Neuronal stem cell (in vitro differentiated cells): ENCODE results near the gene ARHGAP21.

Source experiments
- DNase-seq: peaks from one replicate; pipeline ENCODE4 v3.0.0-alpha.2; 2013; ENCODE audit warnings: low spot score
- H2AFZ ChIP-seq: one replicate; pipeline ENCODE4 v1.6.1; 2013; ENCODE audit warnings: mild to moderate bottlenecking, low read length, inconsistent platforms
- H2AK5ac ChIP-seq: 2 replicates; pipeline ENCODE4 v1.6.1; 2013; ENCODE audit warnings: low read depth, mild to moderate bottlenecking, inconsistent platforms, low read length, moderate library complexity, mixed read lengths
- H2BK120ac ChIP-seq: 2 replicates; pipeline ENCODE4 v1.6.1; 2013; ENCODE audit warnings: low read depth, mild to moderate bottlenecking, inconsistent platforms, low read length, moderate library complexity, mixed read lengths
- H2BK12ac ChIP-seq: one replicate; pipeline ENCODE4 v1.6.1; 2013; ENCODE audit warnings: low read length, inconsistent platforms
- H2BK15ac ChIP-seq: 2 replicates; pipeline ENCODE4 v1.6.1; 2013; ENCODE audit warnings: mild to moderate bottlenecking, low read length, inconsistent platforms, mixed read lengths
- H2BK5ac ChIP-seq: one replicate; pipeline ENCODE4 v1.6.1; 2013; ENCODE audit warnings: inconsistent platforms, mild to moderate bottlenecking, low read length, moderate library complexity
- H3K14ac ChIP-seq: one replicate; pipeline ENCODE4 v1.6.1; 2013; ENCODE audit warnings: low read length, inconsistent platforms
- H3K18ac ChIP-seq: 2 replicates; pipeline ENCODE4 v1.6.1; 2013; ENCODE audit warnings: low read length, inconsistent platforms
- H3K23ac ChIP-seq: 2 replicates; pipeline ENCODE4 v1.6.1; 2013; ENCODE audit warnings: low read depth, mild to moderate bottlenecking, mixed read lengths, low read length, inconsistent platforms; ENCODE audit not compliant: poor library complexity
- H3K27ac ChIP-seq: replicated peaks from 3 replicates; pipeline ENCODE4 v1.5.1; 2013; ENCODE audit warnings: low read length, inconsistent platforms
- H3K27me3 ChIP-seq, 3 experiments: 2 replicates each; pipeline ENCODE4 v1.6.1; 2013; ENCODE audit warnings: low read length in 3 of 3, mild to moderate bottlenecking in 2 of 3, inconsistent platforms in 1 of 3, low read depth in 1 of 3, mixed read lengths in 1 of 3, moderate library complexity in 1 of 3; ENCODE audit not compliant: control insufficient read depth in 3 of 3, insufficient read depth in 3 of 3
- H3K36me3 ChIP-seq, 2 donors: replicated peaks in 1 of 2; 2 replicates each; pipeline ENCODE4 v1.6.1; 2013; ENCODE audit warnings: low read length in 2 of 2; ENCODE audit not compliant: control insufficient read depth in 2 of 2, insufficient read depth in 2 of 2
- H3K4ac ChIP-seq: 2 replicates; pipeline ENCODE4 v1.6.1; 2013; ENCODE audit warnings: inconsistent platforms, mild to moderate bottlenecking, low read length, moderate library complexity
- H3K4me1 ChIP-seq, 2 donors: 1 replicate in 1 of 2; 2 replicates in 1 of 2; pipeline ENCODE4 v1.6.1; 2013; ENCODE audit warnings: low read length in 2 of 2, low read depth in 1 of 2; ENCODE audit not compliant: control insufficient read depth in 2 of 2, insufficient read depth in 1 of 2
- H3K4me2 ChIP-seq: one replicate; pipeline ENCODE4 v1.6.1; 2013; ENCODE audit warnings: mild to moderate bottlenecking, low read length, inconsistent platforms; ENCODE audit not compliant: insufficient read depth, poor library complexity, severe bottlenecking
- H3K4me3 ChIP-seq, 2 donors: 2 replicates each; pipeline ENCODE4 v1.5.1; 2013; ENCODE audit warnings: low read length in 2 of 2, mild to moderate bottlenecking in 2 of 2, inconsistent platforms in 1 of 2, moderate library complexity in 1 of 2
- H3K79me1 ChIP-seq: one replicate; pipeline ENCODE4 v1.6.1; 2013; ENCODE audit warnings: low read depth, mild to moderate bottlenecking, inconsistent platforms, low read length, moderate library complexity
- H3K9ac ChIP-seq: one replicate; pipeline ENCODE4 v1.6.1; 2013; ENCODE audit warnings: mild to moderate bottlenecking, low read depth, low read length, inconsistent platforms; ENCODE audit not compliant: poor library complexity
- H3K9me3 ChIP-seq, 2 donors: replicated peaks in 1 of 2; 2 replicates each; pipeline versions ENCODE3 to v1.6.1; 2013; ENCODE audit warnings: low read length in 2 of 2, mild to moderate bottlenecking in 2 of 2, inconsistent platforms in 1 of 2, low read depth in 1 of 2, mixed read lengths in 1 of 2, moderate library complexity in 1 of 2; ENCODE audit not compliant: control insufficient read depth in 2 of 2, insufficient read depth in 1 of 2
- H4K8ac ChIP-seq: one replicate; pipeline ENCODE4 v1.6.1; 2013; ENCODE audit warnings: low read depth, mild to moderate bottlenecking, inconsistent platforms, low read length, moderate library complexity
- H4K91ac ChIP-seq: one replicate; pipeline ENCODE4 v1.6.1; 2013; ENCODE audit warnings: low read length, low read depth, mild to moderate bottlenecking, inconsistent platforms; ENCODE audit not compliant: poor library complexity
- WGBS, 2 donors: extraction: QIAGEN DNeasy Blood & Tissue Kit; methylation state at CpG; one replicate each; pipeline ENCODE4 v1.1.7; 2013; ENCODE audit warnings: missing lambda C conversion rate in 2 of 2, mixed read lengths in 1 of 2; ENCODE audit not compliant: insufficient read length in 2 of 2, insufficient replicate concordance in 1 of 2; ENCODE audit errors: extremely low coverage in 2 of 2; 5-methylcytosine and 5-hydroxymethylcytosine counted together

Gene ARHGAP21

DNA sequence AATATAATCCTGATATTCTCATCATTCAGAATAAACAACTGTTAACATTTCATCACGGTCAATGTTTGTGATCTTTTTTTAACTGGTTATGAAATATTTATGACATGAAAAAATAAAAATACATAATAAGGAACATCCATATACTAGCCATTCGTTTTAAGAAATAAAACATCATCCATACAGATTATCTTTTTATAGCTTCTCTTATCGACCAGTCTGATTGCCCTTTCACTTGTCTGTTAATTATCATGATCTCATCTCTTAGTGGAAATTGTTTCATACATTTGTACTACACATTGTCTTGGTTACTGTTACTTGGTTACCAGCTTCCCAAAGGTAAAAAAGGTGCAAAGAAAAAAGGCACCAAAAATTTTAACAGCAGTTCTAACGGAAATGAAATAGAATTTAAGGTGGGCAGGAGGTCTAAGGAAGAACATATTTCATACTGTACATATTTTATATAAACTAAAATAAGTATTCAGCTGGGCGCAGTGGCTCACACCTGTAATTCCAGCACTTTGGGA lies 8.4 kb downstream of the ARHGAP21 start:
- Histone ChIP-seq H3K18ac (no peak overlapping the region), H2BK120ac (no peak overlapping the region), H2BK5ac (no peak overlapping the region), H3K23ac (no peak overlapping the region), H2BK12ac (no peak overlapping the region), H3K79me1 (no peaks in the 10 kb centered on the region), H2AFZ (no peak overlapping the region), H3K4ac (no peak overlapping the region), H3K4me1 (peaks cover 5 to 19% of the 10 kb centered on the region in 2 donors), H3K9me3 (peaks cover 0 to 5% of the 10 kb centered on the region in 2 donors), H2AK5ac (no peak overlapping the region), H3K14ac (no peak overlapping the region), H4K91ac (no peak overlapping the region), H4K8ac (no peak overlapping the region), H3K27ac (no peak overlapping the region), H3K36me3 (peaks cover 0 to 68% of the 10 kb centered on the region in 2 donors), H3K9ac (no peak overlapping the region), H3K4me3 (no peak overlapping the region), H3K4me2 (no peak overlapping the region), H2BK15ac (no peak overlapping the region), H3K27me3 (no peaks in the 10 kb centered on the region)
- no peak for DNase-seq
- whole genome bisulfite sequencing, 2 donors: no CpG with 5 or more reads among the region's 5 CpGs

DNA sequence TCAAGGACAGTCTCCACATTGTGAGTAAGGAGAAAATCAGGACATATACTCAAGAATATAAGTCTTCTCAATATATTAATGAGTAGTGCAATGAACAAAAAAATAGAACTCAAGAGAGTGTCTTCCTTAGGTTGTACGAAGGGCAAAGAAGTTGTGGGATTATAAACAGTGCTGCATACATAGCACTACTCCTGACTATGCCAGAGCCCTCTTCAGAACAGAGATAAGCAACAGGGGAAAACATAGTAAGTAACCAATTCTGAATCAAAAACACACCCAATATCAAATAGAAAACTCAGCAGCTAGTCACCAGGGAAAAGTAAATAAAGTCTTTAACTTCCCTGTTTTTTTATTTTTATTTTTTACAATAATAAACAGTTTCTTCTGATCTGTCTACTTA lies 10.6 kb downstream of the ARHGAP21 start:
- no peaks in the 10 kb centered on the region for H3K27me3 ChIP-seq
- H2AK5ac ChIP-seq: no peak overlapping the region
- H3K4me3 ChIP-seq: no peak overlapping the region
- no peak for DNase-seq
- H3K14ac ChIP-seq: no peak overlapping the region
- H3K18ac ChIP-seq: no peak overlapping the region
- no peak overlapping the region for H2AFZ ChIP-seq
- H2BK12ac ChIP-seq: no peak overlapping the region
- WGBS, 2 donors: no CpG with 5 or more reads among the region's 1 CpG
- peaks cover 0 to 58% of the 10 kb centered on the region in 2 donors for H3K36me3 ChIP-seq
- H4K8ac ChIP-seq: no peak overlapping the region
- H2BK15ac ChIP-seq: no peak overlapping the region
- peaks cover 1% of the 10 kb centered on the region for H3K79me1 ChIP-seq
- H3K4me1 ChIP-seq: peaks cover 5 to 7% of the 10 kb centered on the region in 2 donors
- peaks cover 0 to 5% of the 10 kb centered on the region in 2 donors for H3K9me3 ChIP-seq
- H3K9ac ChIP-seq: no peak overlapping the region
- no peak overlapping the region for H4K91ac ChIP-seq
- H3K4ac ChIP-seq: no peak overlapping the region
- no peak overlapping the region for H3K4me2 ChIP-seq
- no peak overlapping the region for H3K23ac ChIP-seq
- H2BK120ac ChIP-seq: no peak overlapping the region
- no peak overlapping the region for H2BK5ac ChIP-seq
- H3K27ac ChIP-seq: no peak overlapping the region

DNA sequence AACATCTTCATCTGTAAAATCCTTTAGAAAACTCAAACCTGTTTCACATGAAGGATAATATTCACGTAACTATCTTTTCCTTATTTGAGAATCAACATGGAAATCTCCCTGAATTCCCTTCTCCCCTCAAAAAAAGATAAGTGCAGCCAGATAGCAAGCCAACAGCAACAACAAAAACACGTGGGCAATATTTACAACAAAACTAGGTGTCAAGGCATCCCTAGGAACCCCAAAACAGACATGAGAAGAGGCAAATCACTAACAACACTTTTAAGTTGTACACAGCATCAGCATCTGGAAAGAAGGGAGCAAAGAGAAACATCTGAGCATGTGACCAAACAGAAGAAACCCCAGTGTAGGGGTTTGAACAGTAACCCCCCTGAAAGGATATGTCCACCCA lies 12.2 kb downstream of the ARHGAP21 start:
- H3K36me3 ChIP-seq: peaks cover 0 to 41% of the 10 kb centered on the region in 2 donors
- no peak overlapping the region for H3K27ac ChIP-seq
- peaks cover 2 to 5% of the 10 kb centered on the region in 2 donors for H3K4me1 ChIP-seq
- no peak for DNase-seq
- no peak overlapping the region for H3K14ac ChIP-seq
- no peak overlapping the region for H2BK5ac ChIP-seq
- no peak overlapping the region for H2BK12ac ChIP-seq
- H3K23ac ChIP-seq: no peak overlapping the region
- no peak overlapping the region for H3K4me3 ChIP-seq
- H2AFZ ChIP-seq: no peak overlapping the region
- no CpG with 5 or more reads among the region's 2 CpGs for WGBS, 2 donors
- H3K9ac ChIP-seq: no peak overlapping the region
- H2BK15ac ChIP-seq: no peak overlapping the region
- H2BK120ac ChIP-seq: no peak overlapping the region
- peaks cover 4% of the 10 kb centered on the region for H3K79me1 ChIP-seq
- no peak overlapping the region for H3K4ac ChIP-seq
- H3K9me3 ChIP-seq: peaks cover 0 to 3% of the 10 kb centered on the region in 2 donors
- H3K27me3 ChIP-seq: no peaks in the 10 kb centered on the region
- no peak overlapping the region for H4K91ac ChIP-seq
- H3K4me2 ChIP-seq: no peak overlapping the region
- H2AK5ac ChIP-seq: no peak overlapping the region
- no peak overlapping the region for H3K18ac ChIP-seq
- no peak overlapping the region for H4K8ac ChIP-seq

DNA sequence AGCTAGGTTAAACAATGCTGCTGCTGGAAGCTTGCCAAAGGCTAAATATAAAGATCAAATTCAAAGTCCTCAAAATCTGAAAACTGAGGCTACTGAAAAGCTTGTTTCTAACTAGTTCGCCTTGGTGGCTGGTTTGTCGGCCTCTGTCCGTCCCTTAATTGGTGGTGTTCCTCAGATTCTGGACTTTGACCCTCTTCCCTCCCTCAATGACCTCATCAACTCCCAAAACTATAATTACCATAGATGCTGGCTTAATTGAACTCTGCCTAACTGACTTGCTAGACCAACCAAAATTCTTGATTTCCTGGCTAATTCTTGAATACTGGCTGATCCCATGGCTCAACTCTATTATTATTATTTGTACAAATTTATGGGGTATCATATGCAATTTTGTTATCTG lies 15.6 kb downstream of the ARHGAP21 start:
- H3K4me2 ChIP-seq: no peak overlapping the region
- no peak overlapping the region for H3K18ac ChIP-seq
- no peaks in the 10 kb centered on the region for H3K27me3 ChIP-seq
- peaks cover 4% of the 10 kb centered on the region for H3K79me1 ChIP-seq
- no peak overlapping the region for H2AFZ ChIP-seq
- H3K14ac ChIP-seq: no peak overlapping the region
- peaks cover 0 to 26% of the 10 kb centered on the region in 2 donors for H3K36me3 ChIP-seq
- peaks cover 4 to 8% of the 10 kb centered on the region in 2 donors for H3K4me1 ChIP-seq
- H2AK5ac ChIP-seq: no peak overlapping the region
- no peak overlapping the region for H3K23ac ChIP-seq
- H2BK5ac ChIP-seq: no peak overlapping the region
- H3K9me3 ChIP-seq: peaks cover 0 to 3% of the 10 kb centered on the region in 2 donors
- H3K4ac ChIP-seq: no peak overlapping the region
- H3K27ac ChIP-seq: no peak overlapping the region
- DNase-seq: no peak
- H2BK15ac ChIP-seq: no peak overlapping the region
- no peak overlapping the region for H3K9ac ChIP-seq
- H3K4me3 ChIP-seq: no peak overlapping the region
- H2BK12ac ChIP-seq: no peak overlapping the region
- no peak overlapping the region for H4K8ac ChIP-seq
- no peak overlapping the region for H2BK120ac ChIP-seq
- WGBS, 2 donors: no CpG with 5 or more reads among the region's 3 CpGs
- H4K91ac ChIP-seq: no peak overlapping the region
